HepG2 (cell line): Measurements from ENCODE around the gene STMN1. TPM values are rescaled to one million over a fixed set of nuclear protein-coding genes. Genes with fewer than 3 reads are reported as not detected.

Experiments
- ELF1 ChIP-seq: sonication (generic); formaldehyde crosslinking; IDR thresholded peaks from 2 replicates; pipeline ENCODE4 v1.4.0; 2020; ENCODE audit warnings: missing genetic modification reagents
- KDM3A ChIP-seq: IDR thresholded peaks from 2 replicates; pipeline ENCODE4 v1.6.1; 2018; ENCODE audit warnings: low read depth, missing compliant biosample characterization
- KMT2B ChIP-seq: IDR thresholded peaks from 2 replicates; pipeline ENCODE4 v1.6.1; 2016; ENCODE audit warnings: missing genetic modification reagents, missing compliant biosample characterization
- POLR2G ChIP-seq: fragments of 200-400 bp; formaldehyde crosslinking; IDR thresholded peaks from 2 replicates; pipeline ENCODE4 v1.6.1; 2018; ENCODE audit warnings: mild to moderate bottlenecking, low read depth, low read length, moderate library complexity
- PRMT3 ChIP-seq: sonication (generic); formaldehyde crosslinking; IDR thresholded peaks from 2 replicates; pipeline ENCODE4 v1.8.1; 2022; ENCODE audit warnings: low read depth, mild to moderate bottlenecking, moderate library complexity, missing genetic modification reagents, borderline replicate concordance
- SMYD3 ChIP-seq: sonication (generic); formaldehyde crosslinking; IDR thresholded peaks from 2 replicates; pipeline ENCODE4 v1.8.1; 2023; ENCODE audit warnings: mild to moderate bottlenecking, missing genetic modification reagents
- SRF ChIP-seq: IDR thresholded peaks from 2 replicates; pipeline ENCODE4 v1.6.1; 2011; ENCODE audit warnings: mild to moderate bottlenecking, low read depth, low read length, moderate library complexity
- THYN1 ChIP-seq: sonication (generic); formaldehyde crosslinking; IDR thresholded peaks from 2 replicates; pipeline ENCODE4 v1.8.1; 2023; ENCODE audit warnings: low read depth, mild to moderate bottlenecking, moderate library complexity, missing genetic modification reagents, borderline replicate concordance
- WIZ ChIP-seq: sonication (generic); formaldehyde crosslinking; IDR thresholded peaks from 2 replicates; pipeline ENCODE4 v1.5.1; 2020; ENCODE audit warnings: mild to moderate bottlenecking, missing genetic modification reagents
- ZFYVE20 ChIP-seq: sonication (generic); formaldehyde crosslinking; IDR thresholded peaks from 2 replicates; pipeline ENCODE4 v1.8.0; 2023; ENCODE audit warnings: low read depth, mild to moderate bottlenecking, moderate library complexity, missing genetic modification reagents, borderline replicate concordance
- ZIK1 ChIP-seq: sonication (generic); formaldehyde crosslinking; IDR thresholded peaks from 2 replicates; pipeline ENCODE4 v1.5.0; 2020; ENCODE audit warnings: mild to moderate bottlenecking, low read depth, missing genetic modification reagents, borderline replicate concordance
- ZNF407 ChIP-seq: sonication (generic); formaldehyde crosslinking; IDR thresholded peaks from one replicate; pipeline ENCODE4 v1.5.1; 2020; ENCODE audit warnings: mild to moderate bottlenecking, missing genetic modification reagents; ENCODE audit errors: not compliant biosample characterization
- ZNF773 ChIP-seq: sonication (generic); formaldehyde crosslinking; IDR thresholded peaks from 2 replicates; pipeline ENCODE4 v1.4.0; 2020; ENCODE audit warnings: missing genetic modification reagents, borderline replicate concordance
- ZSCAN5A ChIP-seq: sonication (generic); formaldehyde crosslinking; IDR thresholded peaks from 2 replicates; pipeline ENCODE4 v1.8.0; 2022; ENCODE audit warnings: mild to moderate bottlenecking, missing genetic modification reagents, borderline replicate concordance
- polyA plus RNA-seq, 8 experiments: library from polyadenylated mRNA; depleted of rRNA in 3 of 8; stranded (reverse) in 7 of 8; unstranded in 1 of 8; fragments of >200 nt; fragmentation: Illumina TruSeq in 4 of 8; extraction: Trizol in 4 of 8; gene quantifications; 2 replicates each; pipeline versions ENCODE4 v1.2.1 to v1.2.3, GENCODE V29; 2011 to 2016; ENCODE audit warnings: low read depth in 4 of 8, missing spikeins in 1 of 8, mixed read lengths in 1 of 8; ENCODE audit not compliant: insufficient read depth in 1 of 8
- total RNA-seq, 5 experiments: library from RNA; depleted of rRNA; stranded (reverse); fragments of >200 nt; fragmentation: Illumina TruSeq; extraction: Trizol; gene quantifications; 2 replicates each; pipeline ENCODE4 v1.2.3, GENCODE V29; 2016; ENCODE audit warnings: low read depth in 1 of 5
- TF ChIP-seq, protein P1 (sequence below): sonication (generic); formaldehyde crosslinking; IDR thresholded peaks from 2 replicates; pipeline ENCODE4 v1.4.0; 2020; ENCODE audit warnings: missing genetic modification reagents
- TF ChIP-seq, protein P2 (sequence below): sonication (generic); formaldehyde crosslinking; IDR thresholded peaks from 2 replicates; pipeline ENCODE4 v1.4.0; 2020; ENCODE audit warnings: missing genetic modification reagents

STMN1 gene
- total and polyA plus RNA-seq, 2 of the 13 experiments (the other 11 are each of a cell fraction or from before 2014, with no cell fraction given): 45.9 to 409 TPM

- TF ChIP-seq, protein P1, sequence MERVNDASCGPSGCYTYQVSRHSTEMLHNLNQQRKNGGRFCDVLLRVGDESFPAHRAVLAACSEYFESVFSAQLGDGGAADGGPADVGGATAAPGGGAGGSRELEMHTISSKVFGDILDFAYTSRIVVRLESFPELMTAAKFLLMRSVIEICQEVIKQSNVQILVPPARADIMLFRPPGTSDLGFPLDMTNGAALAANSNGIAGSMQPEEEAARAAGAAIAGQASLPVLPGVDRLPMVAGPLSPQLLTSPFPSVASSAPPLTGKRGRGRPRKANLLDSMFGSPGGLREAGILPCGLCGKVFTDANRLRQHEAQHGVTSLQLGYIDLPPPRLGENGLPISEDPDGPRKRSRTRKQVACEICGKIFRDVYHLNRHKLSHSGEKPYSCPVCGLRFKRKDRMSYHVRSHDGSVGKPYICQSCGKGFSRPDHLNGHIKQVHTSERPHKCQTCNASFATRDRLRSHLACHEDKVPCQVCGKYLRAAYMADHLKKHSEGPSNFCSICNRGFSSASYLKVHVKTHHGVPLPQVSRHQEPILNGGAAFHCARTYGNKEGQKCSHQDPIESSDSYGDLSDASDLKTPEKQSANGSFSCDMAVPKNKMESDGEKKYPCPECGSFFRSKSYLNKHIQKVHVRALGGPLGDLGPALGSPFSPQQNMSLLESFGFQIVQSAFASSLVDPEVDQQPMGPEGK (CRISPR knock-in tag): peak; percentile 90
- TF ChIP-seq POLR2G (peak; percentile 93), SRF (no peak), ZNF773 (CRISPR knock-in tag) (no peak), ZIK1 (CRISPR knock-in tag) (no peak), ZFYVE20 (CRISPR knock-in tag) (peak; percentile 82; the same call in 1 of the 2 replicates), PRMT3 (CRISPR knock-in tag) (no peak), THYN1 (CRISPR knock-in tag) (peak; percentile 48; the same call in 1 of the 2 replicates), ZSCAN5A (CRISPR knock-in tag) (peak; percentile 63; the same call in 1 of the 2 replicates), ELF1 (CRISPR knock-in tag) (no peak), WIZ (no peak), KDM3A (CRISPR knock-in tag) (no peak), KMT2B (CRISPR knock-in tag) (peak; percentile 81), SMYD3 (CRISPR knock-in tag) (peak; percentile 77; the same call in 1 of the 2 replicates), ZNF407 (CRISPR knock-in tag) (no peak)
- TF ChIP-seq, protein P2, sequence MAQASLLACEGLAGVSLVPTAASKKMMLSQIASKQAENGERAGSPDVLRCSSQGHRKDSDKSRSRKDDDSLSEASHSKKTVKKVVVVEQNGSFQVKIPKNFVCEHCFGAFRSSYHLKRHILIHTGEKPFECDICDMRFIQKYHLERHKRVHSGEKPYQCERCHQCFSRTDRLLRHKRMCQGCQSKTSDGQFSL (CRISPR knock-in tag): peak; percentile 58; the same call in 1 of the 2 replicates
Observed at GRCh38 chr1:25858906-25859789, 47.1 kb downstream of the STMN1 start, which contains the start of gene AUNIP (continued).
